ENCODE measurements around the gene GAN.
A peak's percentile ranks its signal among the peaks of the same experiment; 100 is the strongest.
"Not testable (repeated sequence)": the region's sequence is repeated elsewhere in the genome, so short reads cannot be mapped to it uniquely, and the experiment has no call there.

The GAN gene

GRCh38 chr16:81401035-81401950 is 86.5 kb downstream of the GAN start:
- no peak for DNase-seq

GRCh38 chr16:81403208-81403600 is 88.4 kb downstream of the GAN start:
- DNase-seq = no peak

- peak; percentile 91 to 92 for DNase-seq
These were observed 89.0 kb downstream of the GAN start for GRCh38 chr16:81403601-81404391.

GRCh38 chr16:81405002-81405401 is 90.2 kb downstream of the GAN start:
- not testable (repeated sequence) for DNase-seq

- DNase-seq = no peak
These were observed 90.9 kb downstream of the GAN start for GRCh38 chr16:81405702-81406113.

- DNase-seq = no peak
These were observed 93.7 kb downstream of the GAN start for GRCh38 chr16:81408409-81408950.

GRCh38 chr16:81409016-81409556 is 94.3 kb downstream of the GAN start:
- no peak for DNase-seq

- no peak for DNase-seq
These were observed 96.0 kb downstream of the GAN start for GRCh38 chr16:81410643-81411293.

GRCh38 chr16:81413245-81413990 is 98.7 kb downstream of the GAN start:
- DNase-seq = no peak

GRCh38 chr16:81415751-81416150 is 101.0 kb downstream of the GAN start:
- DNase-seq = no peak

- no peak for DNase-seq
These were observed 102.0 kb downstream of the GAN start for GRCh38 chr16:81416749-81417148.

GRCh38 chr16:81417210-81417609 is 102.4 kb downstream of the GAN start:
- no peak for DNase-seq

GRCh38 chr16:81419806-81420205 is 105.0 kb downstream of the GAN start:
- DNase-seq = no peak

GRCh38 chr16:81421126-81421525 is 106.4 kb downstream of the GAN start:
- no peak for DNase-seq

- no peak for DNase-seq
These were observed 106.8 kb downstream of the GAN start for GRCh38 chr16:81421536-81421935.

GRCh38 chr16:81422153-81422552 is 107.4 kb downstream of the GAN start:
- not testable (repeated sequence) for DNase-seq

GRCh38 chr16:81424771-81425170 is 110.0 kb downstream of the GAN start:
- peak in 1 of 2 experiments; percentile 47 for DNase-seq

- no peak for DNase-seq
These were observed 112.5 kb downstream of the GAN start for GRCh38 chr16:81427219-81427618.

- DNase-seq = no peak
These were observed 114.3 kb downstream of the GAN start for GRCh38 chr16:81429045-81429521.

- no peak for DNase-seq
These were observed 117.0 kb downstream of the GAN start for GRCh38 chr16:81431554-81432353.

All from activated T-cell treated with anti-CD3 and anti-CD28 coated beads, Interleukin-2, amount 50 U/mL, for 48 hours (primary cell).